Keratinocyte (primary cell): ENCODE results near the gene MED9. TPM values are rescaled to one million over a fixed set of nuclear protein-coding genes. Genes with fewer than 3 reads are reported as not detected.
"Not testable (repeated sequence)": the region's sequence is repeated elsewhere in the genome, so short reads cannot be mapped to it uniquely, and the experiment has no call there.

ENCODE experiments used
- DNase-seq: peaks from one replicate; pipeline ENCODE4 v3.0.0-alpha.2; 2011; ENCODE audit warnings: low read depth, missing footprints, low spot score
- FAIRE-seq: peaks from 2 replicates; lab custom pipeline; 2011; peaks lifted over from hg19 to GRCh38; lab: Jason Lieb, UNC
- H2AFZ ChIP-seq: 2 replicates; pipeline ENCODE4 v1.6.0; 2012; ENCODE audit warnings: low read length, control low read depth, inconsistent platforms; ENCODE audit not compliant: control insufficient read depth
- H3K27ac ChIP-seq: 2 replicates; pipeline ENCODE4 v1.5.1; 2011; ENCODE audit warnings: low read length; ENCODE audit not compliant: control insufficient read depth, insufficient read depth
- H3K27me3 ChIP-seq: 3 replicates; pipeline ENCODE4 v1.6.0; 2011; ENCODE audit warnings: low read length; ENCODE audit not compliant: control insufficient read depth, insufficient read depth; ENCODE audit errors: extremely low read depth
- H3K36me3 ChIP-seq, 2 experiments: 2 replicates in 1 of 2; 3 replicates in 1 of 2; pipeline ENCODE4 v1.5.1; 2011; ENCODE audit warnings: low read length in 2 of 2, mild to moderate bottlenecking in 1 of 2; ENCODE audit not compliant: control insufficient read depth in 2 of 2, insufficient read depth in 2 of 2; ENCODE audit errors: extremely low read depth in 1 of 2
- H3K4me1 ChIP-seq: 3 replicates; pipeline ENCODE4 v1.5.1; 2011; ENCODE audit warnings: low read length; ENCODE audit not compliant: control insufficient read depth, insufficient read depth; ENCODE audit errors: extremely low read depth
- H3K4me2 ChIP-seq: 3 replicates; pipeline ENCODE4 v1.6.0; 2011; ENCODE audit warnings: low read depth, low read length; ENCODE audit not compliant: control insufficient read depth, insufficient read depth; ENCODE audit errors: extremely low read depth
- H3K4me3 ChIP-seq, 3 experiments: fragments of 200-600 bp in 1 of 3; sonication (generic) in 1 of 3; 2 replicates in 2 of 3; 3 replicates in 1 of 3; pipeline ENCODE4 v1.5.1; 2011 to 2016; ENCODE audit warnings: low read length in 3 of 3, mild to moderate bottlenecking in 3 of 3, control low read depth in 2 of 3, inconsistent platforms in 1 of 3, low read depth in 1 of 3, mixed read lengths in 1 of 3, mixed run types in 1 of 3, moderate library complexity in 1 of 3; ENCODE audit not compliant: control insufficient read depth in 2 of 3, insufficient read depth in 2 of 3; ENCODE audit errors: extremely low read depth in 1 of 3
- H3K79me2 ChIP-seq: 2 replicates; pipeline ENCODE4 v1.6.0; 2012; ENCODE audit warnings: low read length; ENCODE audit not compliant: control insufficient read depth, insufficient read depth
- H3K9ac ChIP-seq: 3 replicates; pipeline ENCODE4 v1.6.0; 2011; ENCODE audit warnings: low read length; ENCODE audit not compliant: control insufficient read depth, insufficient read depth; ENCODE audit errors: extremely low read depth
- H3K9me1 ChIP-seq: 3 replicates; pipeline ENCODE4 v1.6.0; 2011; ENCODE audit warnings: low read length; ENCODE audit not compliant: control insufficient read depth, insufficient read depth; ENCODE audit errors: extremely low read depth
- H3K9me3 ChIP-seq: 2 replicates; pipeline ENCODE4 v1.5.1; 2012; ENCODE audit warnings: low read depth, low read length; ENCODE audit not compliant: control insufficient read depth
- H4K20me1 ChIP-seq: 3 replicates; pipeline ENCODE4 v1.6.0; 2011; ENCODE audit warnings: low read length; ENCODE audit not compliant: control insufficient read depth, insufficient read depth; ENCODE audit errors: extremely low read depth
- EZH2 ChIP-seq: IDR thresholded peaks from one replicate; pipeline ENCODE4 v1.6.1; 2012; ENCODE audit warnings: inconsistent platforms, mild to moderate bottlenecking, low read length, moderate library complexity
- dilution Hi-C: fragments of 300-500 bp; cut with MboI; formaldehyde crosslinking; loops from one replicate; pipeline ENCODE4 v1.7.0; 2020; ENCODE audit warnings: low sequenced_read_pairs; ENCODE audit not compliant: extremely low pct_ligation_motif_present
- polyA plus RNA-seq, 5 experiments: library from polyadenylated mRNA; depleted of rRNA in 3 of 5; stranded (reverse) in 3 of 5; stranded (forward) in 1 of 5; unstranded in 1 of 5; fragments of >200 nt; gene quantifications; 1 replicate in 1 of 5; 2 replicates in 3 of 5; 3 replicates in 1 of 5; pipeline versions ENCODE4 v1.2.1 to v1.2.3, GENCODE V29; 2011 to 2012; ENCODE audit warnings: missing spikeins in 2 of 5, low read depth in 1 of 5, low replicate concordance in 1 of 5
- TF ChIP-seq, protein P1 (sequence below), 3 experiments: IDR thresholded peaks in 1 of 3; conservative IDR thresholded peaks in 1 of 3; optimal IDR thresholded peaks in 1 of 3; 2 replicates in 2 of 3; 3 replicates in 1 of 3; pipeline versions ENCODE3 to v1.5.1; 2011; ENCODE audit warnings: low read length in 3 of 3, mild to moderate bottlenecking in 3 of 3, moderate library complexity in 2 of 3, control low read depth in 1 of 3, inconsistent platforms in 1 of 3; ENCODE audit not compliant: insufficient read depth in 2 of 3; ENCODE audit errors: extremely low read depth in 1 of 3

Gene MED9
- polyA plus RNA-seq, 1 donor (not counting 4 experiments of a cell fraction or from before 2014, with no cell fraction given) = 6.9 TPM

GRCh38 chr17:17484451-17484899 lies 7.7 kb downstream of the MED9 start:
- dilution Hi-C loops = no loop called here
- no peak for FAIRE-seq
- peaks cover 43% of the 10 kb centered on the region for H3K79me2 ChIP-seq
- no peaks in the 10 kb centered on the region for H3K27me3 ChIP-seq
- TF ChIP-seq, protein P1, sequence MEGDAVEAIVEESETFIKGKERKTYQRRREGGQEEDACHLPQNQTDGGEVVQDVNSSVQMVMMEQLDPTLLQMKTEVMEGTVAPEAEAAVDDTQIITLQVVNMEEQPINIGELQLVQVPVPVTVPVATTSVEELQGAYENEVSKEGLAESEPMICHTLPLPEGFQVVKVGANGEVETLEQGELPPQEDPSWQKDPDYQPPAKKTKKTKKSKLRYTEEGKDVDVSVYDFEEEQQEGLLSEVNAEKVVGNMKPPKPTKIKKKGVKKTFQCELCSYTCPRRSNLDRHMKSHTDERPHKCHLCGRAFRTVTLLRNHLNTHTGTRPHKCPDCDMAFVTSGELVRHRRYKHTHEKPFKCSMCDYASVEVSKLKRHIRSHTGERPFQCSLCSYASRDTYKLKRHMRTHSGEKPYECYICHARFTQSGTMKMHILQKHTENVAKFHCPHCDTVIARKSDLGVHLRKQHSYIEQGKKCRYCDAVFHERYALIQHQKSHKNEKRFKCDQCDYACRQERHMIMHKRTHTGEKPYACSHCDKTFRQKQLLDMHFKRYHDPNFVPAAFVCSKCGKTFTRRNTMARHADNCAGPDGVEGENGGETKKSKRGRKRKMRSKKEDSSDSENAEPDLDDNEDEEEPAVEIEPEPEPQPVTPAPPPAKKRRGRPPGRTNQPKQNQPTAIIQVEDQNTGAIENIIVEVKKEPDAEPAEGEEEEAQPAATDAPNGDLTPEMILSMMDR (optimal IDR thresholded peaks at IDR 0.05 in 1 of 3, IDR thresholded peaks at IDR 0.05 in 1 of 3, conservative IDR thresholded peaks at IDR 0.05 in 1 of 3; ENCODE audit: extremely low read depth in 1 of 3, insufficient read depth in 2 of 3, low read length in 3 of 3) = no peak
- no peak for TF ChIP-seq EZH2
- H3K4me1 ChIP-seq = peaks cover 12% of the 10 kb centered on the region
- peaks cover 6% of the 10 kb centered on the region for H4K20me1 ChIP-seq
- H2AFZ ChIP-seq = no peak overlapping the region
- H3K9me3 ChIP-seq = no peaks in the 10 kb centered on the region
- no peak for DNase-seq
- peaks cover 8% of the 10 kb centered on the region in 2 experiments for H3K36me3 ChIP-seq
- H3K4me3 ChIP-seq = no peak overlapping the region
- no peak overlapping the region for H3K9ac ChIP-seq
- H3K9me1 ChIP-seq = no peaks in the 10 kb centered on the region
- H3K4me2 ChIP-seq = no peak overlapping the region
- H3K27ac ChIP-seq = no peak overlapping the region

GRCh38 chr17:17485420-17485819 lies 8.6 kb downstream of the MED9 start:
- H3K9ac ChIP-seq = no peak overlapping the region
- dilution Hi-C loops = no loop called here
- H3K4me2 ChIP-seq = no peak overlapping the region
- no peak for FAIRE-seq
- H3K4me3 ChIP-seq = no peak overlapping the region
- no peak overlapping the region for H2AFZ ChIP-seq
- peaks cover 7% of the 10 kb centered on the region for H3K4me1 ChIP-seq
- H4K20me1 ChIP-seq = peaks cover 6% of the 10 kb centered on the region
- H3K9me3 ChIP-seq = no peaks in the 10 kb centered on the region
- DNase-seq = no peak
- peaks cover 8 to 9% of the 10 kb centered on the region in 2 experiments for H3K36me3 ChIP-seq
- H3K9me1 ChIP-seq = no peaks in the 10 kb centered on the region
- no peaks in the 10 kb centered on the region for H3K27me3 ChIP-seq
- no peak for TF ChIP-seq EZH2
- TF ChIP-seq, protein P1 (optimal IDR thresholded peaks at IDR 0.05 in 1 of 3, IDR thresholded peaks at IDR 0.05 in 1 of 3, conservative IDR thresholded peaks at IDR 0.05 in 1 of 3; ENCODE audit: extremely low read depth in 1 of 3, insufficient read depth in 2 of 3, low read length in 3 of 3) = no peak
- H3K79me2 ChIP-seq = peaks cover 39% of the 10 kb centered on the region
- H3K27ac ChIP-seq = no peak overlapping the region

- H3K27me3 ChIP-seq, H3K27ac ChIP-seq, H3K9me3 ChIP-seq, DNase-seq, H4K20me1 ChIP-seq, H3K4me3 ChIP-seq, dilution Hi-C loops, H3K9me1 ChIP-seq, H3K4me1 ChIP-seq, FAIRE-seq, H3K4me2 ChIP-seq, H2AFZ ChIP-seq, H3K9ac ChIP-seq: not testable (repeated sequence)
- Histone ChIP-seq H3K36me3 (peaks cover 13 to 16% of the 10 kb centered on the region in 2 experiments), H3K79me2 (peaks cover 35% of the 10 kb centered on the region)
Observed at GRCh38 chr17:17486416-17486815, 9.6 kb downstream of the MED9 start.
